ENCODE measurements around the gene MYRIP. TPM values are rescaled to one million over a fixed set of nuclear protein-coding genes. Genes with fewer than 3 reads are reported as not detected.

Gene MYRIP
- total and polyA plus RNA-seq, 2 experiments from 2014 or later, result 1.5 to 1.8 TPM

DNA sequence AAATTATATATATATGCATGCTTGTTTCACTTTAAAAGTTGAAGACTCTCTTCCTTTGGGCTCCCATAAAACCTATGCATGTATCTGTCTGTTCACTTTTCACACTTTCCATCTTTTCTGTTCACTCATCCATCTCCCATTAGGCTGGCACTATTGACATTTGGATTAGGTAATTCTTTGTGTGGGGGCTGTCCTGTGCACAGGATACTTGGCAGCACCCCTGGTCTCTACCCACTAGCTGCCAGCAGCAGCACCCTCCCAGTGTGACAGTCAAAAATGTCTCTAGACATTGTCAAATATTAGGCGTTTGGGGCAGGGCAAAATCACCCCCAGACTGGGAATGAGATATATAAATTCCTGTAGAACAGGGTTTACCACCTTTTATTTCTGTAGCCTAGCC, 427.8 kb downstream of the MYRIP start:
- H3K27ac Mint-ChIP-seq, result no peak overlapping the region
- DNase-seq (ENCODE audit: low spot score) (no peak), ATAC-seq (no peak)
- no peak overlapping the region for H3K4me2 ChIP-seq
- no peaks in the 10 kb centered on the region for H3K27me3 ChIP-seq (ENCODE audit: insufficient read depth)
- no peak overlapping the region for H3K4me3 Mint-ChIP-seq
- peaks cover 3% of the 10 kb centered on the region; the same call in 1 of the 2 replicates for H3K9me2 ChIP-seq (ENCODE audit: insufficient read depth)
- H3K9me3 Mint-ChIP-seq, result no peaks in the 10 kb centered on the region
- H3K27ac ChIP-seq (ENCODE audit: low read depth), result no peak overlapping the region
- no peaks in the 10 kb centered on the region for H3K27me3 Mint-ChIP-seq (ENCODE audit: insufficient read depth, low read depth, poor library complexity)
- no peaks in the 10 kb centered on the region; the same call in 1 of the 2 replicates for H4K20me1 ChIP-seq (replicated peaks; ENCODE audit: insufficient read depth)
- H3K36me3 Mint-ChIP-seq (ENCODE audit: low read depth), result no peaks in the 10 kb centered on the region
- no peak overlapping the region for H3K4me3 ChIP-seq
- peaks cover 3% of the 10 kb centered on the region; the same call in 1 of the 2 replicates for H3K4me1 ChIP-seq (ENCODE audit: insufficient read depth)
- no peaks in the 10 kb centered on the region for H3K36me3 ChIP-seq (ENCODE audit: insufficient read depth)
- no peaks in the 10 kb centered on the region for H3K79me2 ChIP-seq (replicated peaks; ENCODE audit: insufficient read depth)
- TF ChIP-seq ZNF114 (CRISPR knock-in tag; IDR thresholded peaks at IDR 0.05) (no peak), EZH2 (IDR thresholded peaks at IDR 0.05; ENCODE audit: low read depth, unreplicated experiment) (no peak), ZNF331 (CRISPR knock-in tag; IDR thresholded peaks at IDR 0.05; ENCODE audit: low read depth) (no peak), EZH2phosphoT487 (IDR thresholded peaks at IDR 0.05; ENCODE audit: unreplicated experiment) (no peak), JUNB (IDR thresholded peaks at IDR 0.05; ENCODE audit: unreplicated experiment) (no peak), CREB1 (CRISPR knock-in tag; IDR thresholded peaks at IDR 0.05; ENCODE audit: low read depth) (no peak), STAT1 (IDR thresholded peaks at IDR 0.05; ENCODE audit: unreplicated experiment) (no peak), NANOG (IDR thresholded peaks at IDR 0.05; ENCODE audit: borderline replicate concordance) (no peak), POLR2AphosphoS5 (IDR thresholded peaks at IDR 0.05; ENCODE audit: low read depth) (no peak)
- TF ChIP-seq, protein P1, sequence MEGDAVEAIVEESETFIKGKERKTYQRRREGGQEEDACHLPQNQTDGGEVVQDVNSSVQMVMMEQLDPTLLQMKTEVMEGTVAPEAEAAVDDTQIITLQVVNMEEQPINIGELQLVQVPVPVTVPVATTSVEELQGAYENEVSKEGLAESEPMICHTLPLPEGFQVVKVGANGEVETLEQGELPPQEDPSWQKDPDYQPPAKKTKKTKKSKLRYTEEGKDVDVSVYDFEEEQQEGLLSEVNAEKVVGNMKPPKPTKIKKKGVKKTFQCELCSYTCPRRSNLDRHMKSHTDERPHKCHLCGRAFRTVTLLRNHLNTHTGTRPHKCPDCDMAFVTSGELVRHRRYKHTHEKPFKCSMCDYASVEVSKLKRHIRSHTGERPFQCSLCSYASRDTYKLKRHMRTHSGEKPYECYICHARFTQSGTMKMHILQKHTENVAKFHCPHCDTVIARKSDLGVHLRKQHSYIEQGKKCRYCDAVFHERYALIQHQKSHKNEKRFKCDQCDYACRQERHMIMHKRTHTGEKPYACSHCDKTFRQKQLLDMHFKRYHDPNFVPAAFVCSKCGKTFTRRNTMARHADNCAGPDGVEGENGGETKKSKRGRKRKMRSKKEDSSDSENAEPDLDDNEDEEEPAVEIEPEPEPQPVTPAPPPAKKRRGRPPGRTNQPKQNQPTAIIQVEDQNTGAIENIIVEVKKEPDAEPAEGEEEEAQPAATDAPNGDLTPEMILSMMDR (conservative IDR thresholded peaks at IDR 0.05; ENCODE audit: low read depth in 2 of 2), result no peak
- TF ChIP-seq, protein P2, sequence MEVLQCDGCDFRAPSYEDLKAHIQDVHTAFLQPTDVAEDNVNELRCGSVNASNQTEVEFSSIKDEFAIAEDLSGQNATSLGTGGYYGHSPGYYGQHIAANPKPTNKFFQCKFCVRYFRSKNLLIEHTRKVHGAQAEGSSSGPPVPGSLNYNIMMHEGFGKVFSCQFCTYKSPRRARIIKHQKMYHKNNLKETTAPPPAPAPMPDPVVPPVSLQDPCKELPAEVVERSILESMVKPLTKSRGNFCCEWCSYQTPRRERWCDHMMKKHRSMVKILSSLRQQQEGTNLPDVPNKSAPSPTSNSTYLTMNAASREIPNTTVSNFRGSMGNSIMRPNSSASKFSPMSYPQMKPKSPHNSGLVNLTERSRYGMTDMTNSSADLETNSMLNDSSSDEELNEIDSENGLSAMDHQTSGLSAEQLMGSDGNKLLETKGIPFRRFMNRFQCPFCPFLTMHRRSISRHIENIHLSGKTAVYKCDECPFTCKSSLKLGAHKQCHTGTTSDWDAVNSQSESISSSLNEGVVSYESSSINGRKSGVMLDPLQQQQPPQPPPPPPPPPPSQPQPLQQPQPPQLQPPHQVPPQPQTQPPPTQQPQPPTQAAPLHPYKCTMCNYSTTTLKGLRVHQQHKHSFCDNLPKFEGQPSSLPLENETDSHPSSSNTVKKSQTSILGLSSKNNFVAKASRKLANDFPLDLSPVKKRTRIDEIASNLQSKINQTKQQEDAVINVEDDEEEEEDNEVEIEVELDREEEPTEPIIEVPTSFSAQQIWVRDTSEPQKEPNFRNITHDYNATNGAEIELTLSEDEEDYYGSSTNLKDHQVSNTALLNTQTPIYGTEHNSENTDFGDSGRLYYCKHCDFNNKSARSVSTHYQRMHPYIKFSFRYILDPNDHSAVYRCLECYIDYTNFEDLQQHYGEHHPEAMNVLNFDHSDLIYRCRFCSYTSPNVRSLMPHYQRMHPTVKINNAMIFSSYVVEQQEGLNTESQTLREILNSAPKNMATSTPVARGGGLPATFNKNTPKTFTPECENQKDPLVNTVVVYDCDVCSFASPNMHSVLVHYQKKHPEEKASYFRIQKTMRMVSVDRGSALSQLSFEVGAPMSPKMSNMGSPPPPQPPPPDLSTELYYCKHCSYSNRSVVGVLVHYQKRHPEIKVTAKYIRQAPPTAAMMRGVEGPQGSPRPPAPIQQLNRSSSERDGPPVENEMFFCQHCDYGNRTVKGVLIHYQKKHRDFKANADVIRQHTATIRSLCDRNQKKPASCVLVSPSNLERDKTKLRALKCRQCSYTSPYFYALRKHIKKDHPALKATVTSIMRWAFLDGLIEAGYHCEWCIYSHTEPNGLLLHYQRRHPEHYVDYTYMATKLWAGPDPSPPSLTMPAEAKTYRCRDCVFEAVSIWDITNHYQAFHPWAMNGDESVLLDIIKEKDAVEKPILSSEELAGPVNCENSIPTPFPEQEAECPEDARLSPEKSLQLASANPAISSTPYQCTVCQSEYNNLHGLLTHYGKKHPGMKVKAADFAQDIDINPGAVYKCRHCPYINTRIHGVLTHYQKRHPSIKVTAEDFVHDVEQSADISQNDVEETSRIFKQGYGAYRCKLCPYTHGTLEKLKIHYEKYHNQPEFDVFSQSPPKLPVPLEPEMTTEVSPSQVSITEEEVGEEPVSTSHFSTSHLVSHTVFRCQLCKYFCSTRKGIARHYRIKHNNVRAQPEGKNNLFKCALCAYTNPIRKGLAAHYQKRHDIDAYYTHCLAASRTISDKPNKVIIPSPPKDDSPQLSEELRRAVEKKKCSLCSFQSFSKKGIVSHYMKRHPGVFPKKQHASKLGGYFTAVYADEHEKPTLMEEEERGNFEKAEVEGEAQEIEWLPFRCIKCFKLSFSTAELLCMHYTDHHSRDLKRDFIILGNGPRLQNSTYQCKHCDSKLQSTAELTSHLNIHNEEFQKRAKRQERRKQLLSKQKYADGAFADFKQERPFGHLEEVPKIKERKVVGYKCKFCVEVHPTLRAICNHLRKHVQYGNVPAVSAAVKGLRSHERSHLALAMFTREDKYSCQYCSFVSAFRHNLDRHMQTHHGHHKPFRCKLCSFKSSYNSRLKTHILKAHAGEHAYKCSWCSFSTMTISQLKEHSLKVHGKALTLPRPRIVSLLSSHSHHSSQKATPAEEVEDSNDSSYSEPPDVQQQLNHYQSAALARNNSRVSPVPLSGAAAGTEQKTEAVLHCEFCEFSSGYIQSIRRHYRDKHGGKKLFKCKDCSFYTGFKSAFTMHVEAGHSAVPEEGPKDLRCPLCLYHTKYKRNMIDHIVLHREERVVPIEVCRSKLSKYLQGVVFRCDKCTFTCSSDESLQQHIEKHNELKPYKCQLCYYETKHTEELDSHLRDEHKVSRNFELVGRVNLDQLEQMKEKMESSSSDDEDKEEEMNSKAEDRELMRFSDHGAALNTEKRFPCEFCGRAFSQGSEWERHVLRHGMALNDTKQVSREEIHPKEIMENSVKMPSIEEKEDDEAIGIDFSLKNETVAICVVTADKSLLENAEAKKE (CRISPR knock-in tag; IDR thresholded peaks at IDR 0.05), result no peak
- TF ChIP-seq, protein P3, sequence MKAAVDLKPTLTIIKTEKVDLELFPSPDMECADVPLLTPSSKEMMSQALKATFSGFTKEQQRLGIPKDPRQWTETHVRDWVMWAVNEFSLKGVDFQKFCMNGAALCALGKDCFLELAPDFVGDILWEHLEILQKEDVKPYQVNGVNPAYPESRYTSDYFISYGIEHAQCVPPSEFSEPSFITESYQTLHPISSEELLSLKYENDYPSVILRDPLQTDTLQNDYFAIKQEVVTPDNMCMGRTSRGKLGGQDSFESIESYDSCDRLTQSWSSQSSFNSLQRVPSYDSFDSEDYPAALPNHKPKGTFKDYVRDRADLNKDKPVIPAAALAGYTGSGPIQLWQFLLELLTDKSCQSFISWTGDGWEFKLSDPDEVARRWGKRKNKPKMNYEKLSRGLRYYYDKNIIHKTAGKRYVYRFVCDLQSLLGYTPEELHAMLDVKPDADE (IDR thresholded peaks at IDR 0.05), result no peak
- TF ChIP-seq, protein P4, sequence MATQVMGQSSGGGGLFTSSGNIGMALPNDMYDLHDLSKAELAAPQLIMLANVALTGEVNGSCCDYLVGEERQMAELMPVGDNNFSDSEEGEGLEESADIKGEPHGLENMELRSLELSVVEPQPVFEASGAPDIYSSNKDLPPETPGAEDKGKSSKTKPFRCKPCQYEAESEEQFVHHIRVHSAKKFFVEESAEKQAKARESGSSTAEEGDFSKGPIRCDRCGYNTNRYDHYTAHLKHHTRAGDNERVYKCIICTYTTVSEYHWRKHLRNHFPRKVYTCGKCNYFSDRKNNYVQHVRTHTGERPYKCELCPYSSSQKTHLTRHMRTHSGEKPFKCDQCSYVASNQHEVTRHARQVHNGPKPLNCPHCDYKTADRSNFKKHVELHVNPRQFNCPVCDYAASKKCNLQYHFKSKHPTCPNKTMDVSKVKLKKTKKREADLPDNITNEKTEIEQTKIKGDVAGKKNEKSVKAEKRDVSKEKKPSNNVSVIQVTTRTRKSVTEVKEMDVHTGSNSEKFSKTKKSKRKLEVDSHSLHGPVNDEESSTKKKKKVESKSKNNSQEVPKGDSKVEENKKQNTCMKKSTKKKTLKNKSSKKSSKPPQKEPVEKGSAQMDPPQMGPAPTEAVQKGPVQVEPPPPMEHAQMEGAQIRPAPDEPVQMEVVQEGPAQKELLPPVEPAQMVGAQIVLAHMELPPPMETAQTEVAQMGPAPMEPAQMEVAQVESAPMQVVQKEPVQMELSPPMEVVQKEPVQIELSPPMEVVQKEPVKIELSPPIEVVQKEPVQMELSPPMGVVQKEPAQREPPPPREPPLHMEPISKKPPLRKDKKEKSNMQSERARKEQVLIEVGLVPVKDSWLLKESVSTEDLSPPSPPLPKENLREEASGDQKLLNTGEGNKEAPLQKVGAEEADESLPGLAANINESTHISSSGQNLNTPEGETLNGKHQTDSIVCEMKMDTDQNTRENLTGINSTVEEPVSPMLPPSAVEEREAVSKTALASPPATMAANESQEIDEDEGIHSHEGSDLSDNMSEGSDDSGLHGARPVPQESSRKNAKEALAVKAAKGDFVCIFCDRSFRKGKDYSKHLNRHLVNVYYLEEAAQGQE (IDR thresholded peaks at IDR 0.05; ENCODE audit: unreplicated experiment), result no peak
- H3F3A ChIP-seq (replicated peaks; ENCODE audit: low read depth), result no peaks in the 10 kb centered on the region
- H2AFZ ChIP-seq, result no peak overlapping the region
- H3K4me1 Mint-ChIP-seq, result peaks cover 7% of the 10 kb centered on the region; the same call in 2 of the 3 replicates
